Measurements from ENCODE around the gene IL17RD.

Gene IL17RD

GRCh38 chr3:57158813-57159738 is 6.1 kb downstream of the IL17RD start:
- DNase-seq (ENCODE audit: low read depth) = no peak

- no peak for DNase-seq (ENCODE audit: low read depth)
Measured at GRCh38 chr3:57158325-57158724, 6.8 kb downstream of the IL17RD start.

- DNase-seq (ENCODE audit: low read depth) = no peak
Measured at GRCh38 chr3:57157545-57157944, 7.6 kb downstream of the IL17RD start.

GRCh38 chr3:57155310-57155643 is 9.9 kb downstream of the IL17RD start:
- DNase-seq (ENCODE audit: low read depth) = no peak

GRCh38 chr3:57154470-57155309 is 10.5 kb downstream of the IL17RD start:
- DNase-seq (ENCODE audit: low read depth) = no peak

GRCh38 chr3:57152151-57153143 is 12.7 kb downstream of the IL17RD start:
- no peak for DNase-seq (ENCODE audit: low read depth)

- no peak for DNase-seq (ENCODE audit: low read depth)
Measured at GRCh38 chr3:57151749-57152148, 13.4 kb downstream of the IL17RD start.

- DNase-seq (ENCODE audit: low read depth) = no peak
Measured at GRCh38 chr3:57151021-57151449, 14.1 kb downstream of the IL17RD start.

GRCh38 chr3:57150113-57150581 is 15.0 kb downstream of the IL17RD start:
- no peak for DNase-seq (ENCODE audit: low read depth)

- no peak for DNase-seq (ENCODE audit: low read depth)
Measured at GRCh38 chr3:57147071-57147470, 18.1 kb downstream of the IL17RD start.

GRCh38 chr3:57145852-57146251 is 19.3 kb downstream of the IL17RD start:
- no peak for DNase-seq (ENCODE audit: low read depth)

- DNase-seq (ENCODE audit: low read depth) = no peak
Measured at GRCh38 chr3:57144952-57145351, 20.2 kb downstream of the IL17RD start.

GRCh38 chr3:57143886-57144459 is 21.2 kb downstream of the IL17RD start:
- peak; percentile 22 for DNase-seq (ENCODE audit: low read depth)

- DNase-seq (ENCODE audit: low read depth) = no peak
Measured at GRCh38 chr3:57142411-57142723, 22.8 kb downstream of the IL17RD start.

- no peak for DNase-seq (ENCODE audit: low read depth)
Measured at GRCh38 chr3:57141719-57142410, 23.3 kb downstream of the IL17RD start.

- no peak for DNase-seq (ENCODE audit: low read depth)
Measured at GRCh38 chr3:57140894-57141293, 24.3 kb downstream of the IL17RD start.

- DNase-seq (ENCODE audit: low read depth) = no peak
Measured at GRCh38 chr3:57135964-57136719, 29.0 kb downstream of the IL17RD start.

- no peak for DNase-seq (ENCODE audit: low read depth)
Measured at GRCh38 chr3:57133157-57133556, 32.0 kb downstream of the IL17RD start.

GRCh38 chr3:57132674-57133073 is 32.5 kb downstream of the IL17RD start:
- DNase-seq (ENCODE audit: low read depth) = no peak

- no peak for DNase-seq (ENCODE audit: low read depth)
Measured at GRCh38 chr3:57131210-57131588, 34.0 kb downstream of the IL17RD start.

Data from CMK (cell line).